Measurements from ENCODE around the gene LTF.

LTF gene

GRCh38 chr3:46467562-46467961, 2.9 kb upstream of the LTF start:
- no peak for DNase-seq

GRCh38 chr3:46466871-46467403, 2.2 kb upstream of the LTF start:
- DNase-seq: no peak

- no peak for DNase-seq
Measured at GRCh38 chr3:46466273-46466672, 1.6 kb upstream of the LTF start.

GRCh38 chr3:46465196-46465520, 453 bp upstream of the LTF start:
- DNase-seq: no peak

- DNase-seq: no peak
Measured at GRCh38 chr3:46463868-46464241, 850 bp downstream of the LTF start.

GRCh38 chr3:46463120-46463867, 1.4 kb downstream of the LTF start:
- DNase-seq: no peak

- no peak for DNase-seq
Measured at GRCh38 chr3:46462511-46462910, 2.2 kb downstream of the LTF start.

- no peak for DNase-seq
Measured at GRCh38 chr3:46462111-46462510, 2.6 kb downstream of the LTF start.

GRCh38 chr3:46460051-46460450, 4.7 kb downstream of the LTF start:
- DNase-seq: no peak

- DNase-seq: no peak
Measured at GRCh38 chr3:46456118-46456517, 8.6 kb downstream of the LTF start.

- no peak for DNase-seq
Measured at GRCh38 chr3:46455231-46456115, 9.2 kb downstream of the LTF start.

GRCh38 chr3:46454606-46455005, 10.1 kb downstream of the LTF start:
- no peak for DNase-seq

- no peak for DNase-seq
Measured at GRCh38 chr3:46454209-46454595, 10.5 kb downstream of the LTF start.

- DNase-seq: no peak
Measured at GRCh38 chr3:46453526-46454208, 11.0 kb downstream of the LTF start.

GRCh38 chr3:46449755-46450552, 14.8 kb downstream of the LTF start:
- no peak for DNase-seq

GRCh38 chr3:46448721-46449120, 16.0 kb downstream of the LTF start:
- DNase-seq: no peak

- no peak for DNase-seq
Measured at GRCh38 chr3:46447228-46447985, 17.3 kb downstream of the LTF start.

- DNase-seq: peak in 1 of 2 experiments; percentile 35
Measured at GRCh38 chr3:46442576-46443530, 21.9 kb downstream of the LTF start.

- no peak for DNase-seq
Measured at GRCh38 chr3:46440531-46441294, 24.0 kb downstream of the LTF start.

- DNase-seq: no peak
Measured at GRCh38 chr3:46438831-46439230, 25.9 kb downstream of the LTF start.
